H1 (cell line): Measurements from ENCODE around the gene TCIRG1.
"Not testable (repeated sequence)": the region's sequence is repeated elsewhere in the genome, so short reads cannot be mapped to it uniquely, and the experiment has no call there.

Experiments used
- CEBPB ChIP-seq: IDR thresholded peaks from 2 replicates; pipeline ENCODE4 v1.6.1; 2012; ENCODE audit warnings: low read depth, low read length
- CTCF ChIP-seq, 3 experiments: IDR thresholded peaks; 1 replicate in 2 of 3; 2 replicates in 1 of 3; pipeline versions ENCODE4 v1.5.1 to v1.6.1; 2011; ENCODE audit warnings: low read length in 3 of 3, mild to moderate bottlenecking in 3 of 3, inconsistent platforms in 2 of 3, low read depth in 1 of 3, moderate library complexity in 1 of 3; ENCODE audit not compliant: insufficient read depth in 1 of 3; ENCODE audit errors: control extremely low read depth in 1 of 3
- EZH2 ChIP-seq: fragments of 200-600 bp; sonication (generic); IDR thresholded peaks from 2 replicates; pipeline ENCODE4 v1.7.1; 2012; ENCODE audit warnings: low read depth, mild to moderate bottlenecking, moderate library complexity, low read length, inconsistent platforms; ENCODE audit not compliant: severe bottlenecking
- MAX ChIP-seq: IDR thresholded peaks from 2 replicates; pipeline ENCODE4 v1.6.1; 2012; ENCODE audit warnings: inconsistent platforms
- NRF1 ChIP-seq: IDR thresholded peaks from 2 replicates; pipeline ENCODE4 v1.6.1; 2011; ENCODE audit warnings: mild to moderate bottlenecking, low read depth, low read length, improper control_type of control experiment
- POLR2AphosphoS5 ChIP-seq: IDR thresholded peaks from 2 replicates; pipeline ENCODE4 v1.6.1; 2011; ENCODE audit warnings: low read depth, low read length
- RBBP5 ChIP-seq: IDR thresholded peaks from 2 replicates; pipeline ENCODE4 v1.7.1; 2012; ENCODE audit warnings: low read depth, mild to moderate bottlenecking, inconsistent platforms, low read length, moderate library complexity, borderline replicate concordance
- RXRA ChIP-seq: IDR thresholded peaks from 2 replicates; pipeline ENCODE4 v1.6.1; 2011; ENCODE audit warnings: low read depth, mild to moderate bottlenecking, low read length, moderate library complexity; ENCODE audit not compliant: insufficient read depth
- SUZ12 ChIP-seq: fragments of 200-600 bp; sonication (generic); IDR thresholded peaks from 2 replicates; pipeline ENCODE4 v1.6.1; 2012; ENCODE audit warnings: mild to moderate bottlenecking, inconsistent platforms, low read length, moderate library complexity, mixed read lengths
- TCF12 ChIP-seq: IDR thresholded peaks from 2 replicates; pipeline ENCODE4 v1.6.1; 2011; ENCODE audit warnings: low read depth, mild to moderate bottlenecking, low read length
- USF2 ChIP-seq: IDR thresholded peaks from 2 replicates; pipeline ENCODE4 v1.6.1; 2011; ENCODE audit warnings: low read length, improper control_type of control experiment
- YY1 ChIP-seq: IDR thresholded peaks from 2 replicates; pipeline ENCODE4 v1.6.1; 2011; ENCODE audit warnings: low read depth, mild to moderate bottlenecking, low read length

GRCh38 chr11:67995129-67995528 is 43.7 kb upstream of the TCIRG1 start:
- TF ChIP-seq CTCF (IDR thresholded peaks at IDR 0.05; ENCODE audit: control extremely low read depth in 1 of 3, insufficient read depth in 1 of 3, low read depth in 1 of 3, low read length in 3 of 3); TCF12; NRF1; CEBPB; YY1; RBBP5; SUZ12; RXRA; EZH2; USF2; MAX; POLR2AphosphoS5: not testable (repeated sequence)
